ENCODE data around the gene CCDC158. TPM values are rescaled to one million over a fixed set of nuclear protein-coding genes. Genes with fewer than 3 reads are reported as not detected.

Gene CCDC158
- total and polyA plus RNA-seq, 2 of the 8 experiments (the other 6 are each of a cell fraction or from before 2014, with no cell fraction given): not detected

DNA sequence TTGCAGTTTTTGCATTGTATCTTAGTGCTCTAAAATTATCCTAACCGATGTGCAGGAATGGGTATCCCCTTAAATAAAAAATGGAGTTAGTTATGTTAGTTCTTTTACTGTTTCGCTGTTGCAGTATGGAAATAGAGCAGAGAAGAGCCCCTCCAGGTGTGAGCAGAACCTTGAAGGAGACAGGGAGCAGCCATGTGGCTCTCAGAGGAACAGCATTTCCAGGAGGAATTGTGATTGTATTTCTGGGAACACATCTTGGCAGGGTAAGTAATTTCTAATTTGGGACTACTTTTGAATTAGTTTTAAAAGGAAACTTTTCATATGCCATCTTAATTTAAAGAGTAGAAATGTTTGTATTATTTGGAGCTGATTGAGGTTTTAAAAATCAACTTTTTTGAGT, 5.3 kb upstream of the CCDC158 start:
- no peak overlapping the region for H3K4me2 ChIP-seq (ENCODE audit: insufficient read depth in 1 of 2, low read depth in 2 of 2, low read length in 2 of 2)
- no peak overlapping the region for H2BK120ac ChIP-seq (replicated peaks; ENCODE audit: low read depth, low read length)
- no peak overlapping the region for H4K5ac ChIP-seq (ENCODE audit: insufficient read length, low read depth, low read length)
- H2BK15ac ChIP-seq (ENCODE audit: low read length): no peak overlapping the region
- H3K36me3 ChIP-seq (ENCODE audit: control insufficient read depth in 2 of 4, insufficient read depth in 4 of 4, low read length in 3 of 4): peaks cover 0 to 1% (median 0%) of the 10 kb centered on the region in 4 experiments; a peak in 1 of 8 replicates
- no peak overlapping the region for H3K4ac ChIP-seq (replicated peaks; ENCODE audit: insufficient read length, low read depth, low read length)
- H2BK12ac ChIP-seq (ENCODE audit: low read depth, low read length): no peak overlapping the region
- peak overlapping the region; percentile 28; the same call in 1 of the 2 replicates for H2AFZ ChIP-seq (ENCODE audit: low read length)
- no peaks in the 10 kb centered on the region for H3K79me1 ChIP-seq (ENCODE audit: low read depth, low read length)
- FAIRE-seq (peak; percentile 32), DNase-seq (ENCODE audit: low read depth in 1 of 2, low spot score in 2 of 2) (no peak)
- TF ChIP-seq, protein P1, sequence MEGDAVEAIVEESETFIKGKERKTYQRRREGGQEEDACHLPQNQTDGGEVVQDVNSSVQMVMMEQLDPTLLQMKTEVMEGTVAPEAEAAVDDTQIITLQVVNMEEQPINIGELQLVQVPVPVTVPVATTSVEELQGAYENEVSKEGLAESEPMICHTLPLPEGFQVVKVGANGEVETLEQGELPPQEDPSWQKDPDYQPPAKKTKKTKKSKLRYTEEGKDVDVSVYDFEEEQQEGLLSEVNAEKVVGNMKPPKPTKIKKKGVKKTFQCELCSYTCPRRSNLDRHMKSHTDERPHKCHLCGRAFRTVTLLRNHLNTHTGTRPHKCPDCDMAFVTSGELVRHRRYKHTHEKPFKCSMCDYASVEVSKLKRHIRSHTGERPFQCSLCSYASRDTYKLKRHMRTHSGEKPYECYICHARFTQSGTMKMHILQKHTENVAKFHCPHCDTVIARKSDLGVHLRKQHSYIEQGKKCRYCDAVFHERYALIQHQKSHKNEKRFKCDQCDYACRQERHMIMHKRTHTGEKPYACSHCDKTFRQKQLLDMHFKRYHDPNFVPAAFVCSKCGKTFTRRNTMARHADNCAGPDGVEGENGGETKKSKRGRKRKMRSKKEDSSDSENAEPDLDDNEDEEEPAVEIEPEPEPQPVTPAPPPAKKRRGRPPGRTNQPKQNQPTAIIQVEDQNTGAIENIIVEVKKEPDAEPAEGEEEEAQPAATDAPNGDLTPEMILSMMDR (IDR thresholded peaks at IDR 0.05; ENCODE audit: control extremely low read depth in 1 of 3, insufficient read depth in 1 of 3, low read depth in 1 of 3, low read length in 3 of 3): peak; percentile 22 to 51 (median 37)
- TF ChIP-seq SIX5 (IDR thresholded peaks at IDR 0.05; ENCODE audit: low read depth, low read length): no peak
- TF ChIP-seq, protein P2, sequence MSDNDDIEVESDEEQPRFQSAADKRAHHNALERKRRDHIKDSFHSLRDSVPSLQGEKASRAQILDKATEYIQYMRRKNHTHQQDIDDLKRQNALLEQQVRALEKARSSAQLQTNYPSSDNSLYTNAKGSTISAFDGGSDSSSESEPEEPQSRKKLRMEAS (IDR thresholded peaks at IDR 0.05): peak; percentile 16; the same call in 1 of the 2 replicates
- TF ChIP-seq SUZ12 (IDR thresholded peaks at IDR 0.05; ENCODE audit: low read length): no peak
- TF ChIP-seq RAD21 (IDR thresholded peaks at IDR 0.05 in 1 of 2, conservative IDR thresholded peaks at IDR 0.05 in 1 of 2; ENCODE audit: low read depth in 2 of 2, low read length in 2 of 2): peak; percentile 62 to 70
- no peak overlapping the region for H3K27ac ChIP-seq (ENCODE audit: low read depth, low read length)
- H2AK5ac ChIP-seq (ENCODE audit: low read depth, low read length): no peak overlapping the region
- 86% methylated on average over 2 of the region's 2 CpGs; no CpG with 5 or more reads in 1 of the 2 experiments for WGBS, 2 experiments (ENCODE audit: extremely low coverage in 1 of 2, insufficient coverage in 1 of 2, insufficient read length in 1 of 2, insufficient replicate concordance in 2 of 2, low coverage in 1 of 2, low lambda C conversion rate in 2 of 2, missing lambda C conversion rate in 1 of 2)
- H4K8ac ChIP-seq (ENCODE audit: extremely low read depth, insufficient read depth, low read length): no peak overlapping the region
- no peaks in the 10 kb centered on the region for H4K20me1 ChIP-seq (replicated peaks in 1 of 2; ENCODE audit: control insufficient read depth in 1 of 2, insufficient read depth in 2 of 2, low read length in 2 of 2)
- no peak overlapping the region for H3K14ac ChIP-seq (ENCODE audit: insufficient read length)
- ChIA-PET POLR2A (ENCODE audit: partially characterized antibody) (interaction anchor here (0.6 kb wide), 1 partner anchor 193 kb away, joined by 3 read pairs; no protein-coding TSS in a partner anchor), CTCF (ENCODE audit: partially characterized antibody) (interaction anchor here (0.5 to 17.5 kb wide), 9 partner anchors 8 to 303 kb away, joined by 3 to 314 read pairs (median 4); no protein-coding TSS in a partner anchor)
- H3K56ac ChIP-seq (replicated peaks; ENCODE audit: insufficient read length, low read depth, low read length): no peak overlapping the region
- H2BK20ac ChIP-seq (ENCODE audit: low read length): no peak overlapping the region
- no peak overlapping the region for H4K91ac ChIP-seq (replicated peaks; ENCODE audit: insufficient read length, low read length)
- peaks cover 0 to 2% (median 0%) of the 10 kb centered on the region in 4 experiments; a peak in 1 of 7 replicates for H3K4me1 ChIP-seq (replicated peaks in 1 of 4; ENCODE audit: control insufficient read depth in 3 of 4, insufficient read depth in 4 of 4, low read length in 3 of 4)
- no peak overlapping the region for H2BK5ac ChIP-seq (ENCODE audit: low read depth, low read length)
- H3K27me3 ChIP-seq (replicated peaks in 1 of 4; ENCODE audit: control insufficient read depth in 3 of 4, extremely low read depth in 1 of 4, insufficient read depth in 3 of 4, low read length in 3 of 4): no peaks in the 10 kb centered on the region
- no peaks in the 10 kb centered on the region; the same call in 1 of the 2 replicates for H3K23me2 ChIP-seq (ENCODE audit: low read depth, low read length)
- H3K9me3 ChIP-seq (ENCODE audit: insufficient read depth in 2 of 2, low read depth in 1 of 2, low read length in 1 of 2): peaks cover 3 to 12% of the 10 kb centered on the region in 2 experiments; a peak in 2 of 4 replicates
- no peak overlapping the region for H3K18ac ChIP-seq (ENCODE audit: extremely low read depth, low read length)
- no peak overlapping the region for H3K23ac ChIP-seq (ENCODE audit: insufficient read length)
- H3K4me3 ChIP-seq (ENCODE audit: extremely low read depth in 1 of 4, insufficient read depth in 2 of 4, low read depth in 3 of 4, low read length in 4 of 4): no peak overlapping the region
- no peaks in the 10 kb centered on the region for H3K79me2 ChIP-seq (ENCODE audit: control insufficient read depth in 1 of 2, insufficient read depth in 2 of 2, low read length in 2 of 2)
- no peak overlapping the region for H3K9ac ChIP-seq (replicated peaks in 1 of 4; ENCODE audit: extremely low read depth in 1 of 4, low read depth in 3 of 4, low read length in 3 of 4)

Measured in H1 (cell line).